GM21528 (cell line): ENCODE measurements around the gene YPEL3.

Source experiments
- ATAC-seq: cut with Tn5 transposase; IDR thresholded peaks from one replicate; pipeline ENCODE4 v1.9.1; 2021; ENCODE audit warnings: mild to moderate bottlenecking, moderate library complexity; ENCODE audit not compliant: unreplicated experiment, low FRiP score

The YPEL3 gene

DNA sequence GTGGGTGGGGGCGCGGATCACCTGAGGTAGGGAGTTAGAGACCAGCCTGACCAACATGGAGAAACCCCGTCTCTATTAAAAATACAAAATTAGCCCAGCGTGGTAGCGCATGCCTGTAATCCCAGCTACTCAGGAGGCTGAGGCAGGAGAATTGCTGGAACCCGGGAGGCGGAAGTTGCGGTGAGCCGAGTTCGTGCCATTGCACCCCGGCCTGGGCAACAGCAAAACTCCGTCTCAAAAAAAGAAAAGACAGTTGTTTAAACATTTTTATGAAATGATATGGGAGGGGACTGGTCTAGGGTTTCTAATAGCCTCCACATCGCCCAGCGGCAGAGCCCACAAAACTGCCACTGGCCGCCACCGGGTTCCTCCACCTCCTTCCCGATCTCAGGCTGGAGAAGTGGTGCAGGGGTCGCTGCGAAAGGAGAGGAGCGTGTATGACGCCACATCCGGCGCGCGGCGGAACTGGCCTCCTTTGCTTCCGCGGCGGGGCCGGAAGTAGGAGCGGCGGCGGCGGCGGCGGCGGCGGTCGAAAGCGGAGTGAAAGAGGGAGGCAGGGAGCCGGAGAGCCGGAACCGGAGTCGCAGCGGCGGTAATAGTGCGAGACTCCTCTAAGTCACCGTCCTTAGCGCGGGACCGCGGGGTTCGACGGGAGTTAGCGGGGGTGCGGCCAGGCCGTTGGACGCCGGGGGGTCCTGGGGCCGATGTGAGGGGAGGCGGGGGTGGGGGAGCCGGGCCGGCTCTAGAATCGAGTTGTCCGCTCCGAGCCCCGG, 20.3 kb downstream of the YPEL3 start, which contains the start of gene PPP4C:
Gene PPP4C, plus strand, starts transcription at position 492 of the 773 bp plus-strand sequence. CDS start 384 bp downstream, outside the sequence.
- ATAC-seq, result peak; percentile 55

DNA sequence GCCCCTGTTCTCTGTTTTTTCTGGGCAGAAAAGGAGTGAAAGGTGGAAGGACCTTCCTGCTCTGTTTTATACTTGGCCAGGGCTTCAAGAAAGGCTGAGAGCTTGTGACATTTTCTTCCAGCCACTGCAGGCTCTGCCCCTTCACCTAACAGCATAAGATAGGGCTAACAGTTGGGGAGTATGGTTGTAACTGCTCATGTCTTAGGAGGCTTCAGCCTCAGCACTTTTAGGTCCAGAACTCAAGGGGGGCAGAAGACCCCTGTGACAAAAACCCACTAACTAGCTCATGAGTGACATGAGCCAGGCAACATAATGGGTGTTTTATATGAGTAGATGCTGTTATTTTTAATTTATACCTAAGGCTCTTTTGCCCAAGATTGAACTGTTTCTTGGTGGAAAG, 25.5 kb downstream of the YPEL3 start:
- ATAC-seq, result no peak

DNA sequence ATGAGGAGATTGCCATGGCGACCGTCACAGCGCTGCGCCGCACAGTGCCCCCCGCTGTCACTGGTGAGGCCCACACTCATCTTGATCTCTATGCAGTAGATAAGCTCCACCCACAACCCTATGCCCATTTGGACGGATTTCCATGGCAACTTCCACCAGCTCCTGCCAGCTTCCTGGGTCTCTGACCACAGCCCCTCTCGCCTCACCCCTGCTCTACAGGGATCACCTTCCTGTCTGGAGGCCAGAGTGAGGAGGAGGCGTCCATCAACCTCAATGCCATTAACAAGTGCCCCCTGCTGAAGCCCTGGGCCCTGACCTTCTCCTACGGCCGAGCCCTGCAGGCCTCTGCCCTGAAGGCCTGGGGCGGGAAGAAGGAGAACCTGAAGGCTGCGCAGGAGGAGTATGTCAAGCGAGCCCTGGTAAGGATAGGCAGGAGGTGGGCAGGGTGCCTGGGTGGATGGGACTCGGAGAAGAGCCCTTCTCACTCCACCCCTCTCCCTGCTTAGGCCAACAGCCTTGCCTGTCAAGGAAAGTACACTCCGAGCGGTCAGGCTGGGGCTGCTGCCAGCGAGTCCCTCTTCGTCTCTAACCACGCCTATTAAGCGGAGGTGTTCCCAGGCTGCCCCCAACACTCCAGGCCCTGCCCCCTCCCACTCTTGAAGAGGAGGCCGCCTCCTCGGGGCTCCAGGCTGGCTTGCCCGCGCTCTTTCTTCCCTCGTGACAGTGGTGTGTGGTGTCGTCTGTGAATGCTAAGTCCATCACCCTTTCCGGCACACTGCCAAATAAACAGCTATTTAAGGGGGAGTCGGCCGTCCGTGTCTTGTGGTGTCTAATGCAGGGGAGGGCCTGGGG, 26.2 kb downstream of the YPEL3 start:
- ATAC-seq, result no peak

DNA sequence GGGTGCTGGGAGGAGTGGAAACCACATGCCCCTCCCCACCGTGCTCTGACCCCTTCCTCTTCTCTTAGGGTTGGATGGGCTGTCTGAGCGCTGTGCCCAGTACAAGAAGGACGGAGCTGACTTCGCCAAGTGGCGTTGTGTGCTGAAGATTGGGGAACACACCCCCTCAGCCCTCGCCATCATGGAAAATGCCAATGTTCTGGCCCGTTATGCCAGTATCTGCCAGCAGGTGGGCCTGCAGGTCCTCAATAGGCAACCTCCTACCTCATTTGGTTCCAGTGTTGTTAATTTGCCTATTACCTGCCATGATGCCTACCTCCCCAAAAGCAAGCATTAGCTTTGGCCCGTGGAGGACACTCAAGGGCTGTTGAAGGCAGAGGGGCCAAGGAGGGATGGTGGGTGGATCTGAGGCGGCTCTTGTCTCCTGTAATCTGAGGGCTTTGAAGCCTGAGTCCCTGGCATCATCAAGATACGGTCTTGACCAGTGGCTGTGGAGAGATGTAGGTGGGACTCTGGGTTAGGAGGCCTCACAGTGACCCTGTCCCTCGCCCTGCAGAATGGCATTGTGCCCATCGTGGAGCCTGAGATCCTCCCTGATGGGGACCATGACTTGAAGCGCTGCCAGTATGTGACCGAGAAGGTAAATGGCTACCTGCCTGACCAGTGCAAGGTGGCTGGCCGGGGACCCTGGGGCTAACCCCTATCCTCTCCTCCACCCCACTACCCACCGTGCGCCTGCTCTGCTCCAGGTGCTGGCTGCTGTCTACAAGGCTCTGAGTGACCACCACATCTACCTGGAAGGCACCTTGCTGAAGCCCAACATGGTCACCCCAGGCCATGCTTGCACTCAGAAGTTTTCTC, 27.0 kb downstream of the YPEL3 start:
- ATAC-seq, result no peak

DNA sequence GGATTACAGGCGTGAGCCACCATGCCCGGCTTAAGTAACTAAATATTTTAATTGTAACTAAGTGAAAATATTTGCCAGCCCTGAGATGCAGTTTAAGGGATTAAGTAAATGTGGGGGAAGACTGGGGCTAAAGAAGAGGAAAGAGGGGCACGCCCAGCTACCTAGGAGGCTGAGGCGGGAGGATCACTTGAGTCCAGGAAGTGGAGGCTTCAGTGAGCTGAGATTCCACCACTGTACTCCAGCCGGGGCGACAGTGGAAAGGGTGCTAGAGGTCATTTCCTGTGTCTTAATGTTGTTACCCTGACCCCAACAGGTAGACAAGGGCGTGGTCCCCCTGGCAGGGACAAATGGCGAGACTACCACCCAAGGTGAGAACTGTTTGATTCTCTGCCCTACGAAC, 27.7 kb downstream of the YPEL3 start:
- no peak for ATAC-seq

DNA sequence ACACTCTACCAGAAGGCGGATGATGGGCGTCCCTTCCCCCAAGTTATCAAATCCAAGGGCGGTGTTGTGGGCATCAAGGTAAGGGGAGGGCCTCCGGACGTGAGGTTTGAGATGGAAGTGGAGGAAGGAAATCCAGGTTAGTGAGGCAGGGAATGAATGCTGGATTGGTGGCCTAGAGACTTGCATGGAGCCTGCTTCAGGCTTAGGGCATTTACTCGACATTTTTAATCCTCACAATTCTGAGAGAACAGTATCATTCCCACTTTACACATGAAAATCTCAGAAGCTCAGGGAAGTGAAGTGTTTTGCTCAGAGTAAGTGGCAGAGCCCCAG, 28.5 kb downstream of the YPEL3 start:
- ATAC-seq, result no peak

DNA sequence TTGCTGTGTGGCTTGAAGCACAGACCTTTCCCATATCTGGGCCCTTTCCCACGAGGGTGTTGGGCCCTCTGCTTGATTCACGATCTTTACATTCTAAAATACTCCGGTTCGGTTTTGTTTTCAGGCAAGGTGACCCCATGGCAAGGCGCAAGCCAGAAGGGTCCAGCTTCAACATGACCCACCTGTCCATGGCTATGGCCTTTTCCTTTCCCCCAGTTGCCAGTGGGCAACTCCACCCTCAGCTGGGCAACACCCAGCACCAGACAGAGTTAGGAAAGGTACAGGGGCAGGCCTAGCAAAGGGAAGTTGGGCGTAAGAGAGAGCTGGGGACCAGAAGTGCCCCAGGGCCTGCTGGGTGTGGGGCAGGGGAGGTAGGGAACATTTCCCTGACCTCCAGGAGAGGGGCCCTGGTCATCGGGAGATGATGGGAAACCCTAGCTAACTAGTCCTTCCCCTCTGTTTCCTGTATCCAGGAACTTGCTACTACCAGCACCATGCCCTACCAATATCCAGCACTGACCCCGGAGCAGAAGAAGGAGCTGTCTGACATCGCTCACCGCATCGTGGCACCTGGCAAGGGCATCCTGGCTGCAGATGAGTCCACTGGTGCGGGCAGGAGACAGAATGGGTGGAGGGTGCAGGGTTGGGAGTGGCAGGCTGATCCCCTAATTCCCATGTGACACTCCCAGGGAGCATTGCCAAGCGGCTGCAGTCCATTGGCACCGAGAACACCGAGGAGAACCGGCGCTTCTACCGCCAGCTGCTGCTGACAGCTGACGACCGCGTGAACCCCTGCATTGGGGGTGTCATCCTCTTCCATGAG, 29.0 kb downstream of the YPEL3 start:
- ATAC-seq, result no peak

DNA sequence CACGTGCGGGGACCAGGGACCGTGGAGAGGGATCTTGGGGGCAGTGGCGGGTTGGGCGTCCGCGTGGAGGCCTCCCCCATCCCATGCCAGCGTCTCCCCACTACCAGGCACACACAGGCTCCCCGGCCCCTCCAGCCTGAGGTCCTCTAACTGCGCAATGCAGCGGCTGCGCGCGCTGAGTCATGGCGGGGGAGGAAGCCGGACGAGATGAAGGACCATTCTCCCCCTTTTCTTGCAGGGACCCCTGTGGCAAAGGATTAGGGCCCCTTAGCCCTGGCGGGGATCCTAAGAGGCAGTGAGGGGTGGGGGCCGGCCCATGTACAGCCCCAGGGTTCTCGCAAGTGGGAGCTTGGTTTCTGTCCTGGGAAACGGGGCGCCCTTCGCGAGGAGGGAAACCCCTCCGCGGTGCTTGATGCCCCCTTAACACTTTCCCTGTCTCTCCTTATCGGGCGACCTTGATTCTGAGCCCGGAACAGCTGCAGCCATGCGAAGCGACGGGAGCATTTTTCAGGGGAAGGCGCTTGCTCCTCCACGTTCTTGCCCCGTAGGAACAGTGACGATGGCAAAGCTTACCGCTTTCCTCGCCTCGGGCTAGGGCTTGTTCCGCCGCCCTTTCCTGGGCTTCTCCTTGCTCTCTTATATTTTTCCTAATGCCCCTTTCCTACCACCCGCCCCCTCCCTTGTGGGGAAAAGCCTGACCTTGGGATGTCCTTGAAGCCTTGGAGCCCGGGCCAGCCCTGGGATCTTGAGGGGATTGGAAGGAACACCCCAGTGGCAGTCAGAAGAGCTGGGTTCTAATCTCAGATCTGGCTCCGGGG, 29.9 kb downstream of the YPEL3 start:
- ATAC-seq, result peak; percentile 0

DNA sequence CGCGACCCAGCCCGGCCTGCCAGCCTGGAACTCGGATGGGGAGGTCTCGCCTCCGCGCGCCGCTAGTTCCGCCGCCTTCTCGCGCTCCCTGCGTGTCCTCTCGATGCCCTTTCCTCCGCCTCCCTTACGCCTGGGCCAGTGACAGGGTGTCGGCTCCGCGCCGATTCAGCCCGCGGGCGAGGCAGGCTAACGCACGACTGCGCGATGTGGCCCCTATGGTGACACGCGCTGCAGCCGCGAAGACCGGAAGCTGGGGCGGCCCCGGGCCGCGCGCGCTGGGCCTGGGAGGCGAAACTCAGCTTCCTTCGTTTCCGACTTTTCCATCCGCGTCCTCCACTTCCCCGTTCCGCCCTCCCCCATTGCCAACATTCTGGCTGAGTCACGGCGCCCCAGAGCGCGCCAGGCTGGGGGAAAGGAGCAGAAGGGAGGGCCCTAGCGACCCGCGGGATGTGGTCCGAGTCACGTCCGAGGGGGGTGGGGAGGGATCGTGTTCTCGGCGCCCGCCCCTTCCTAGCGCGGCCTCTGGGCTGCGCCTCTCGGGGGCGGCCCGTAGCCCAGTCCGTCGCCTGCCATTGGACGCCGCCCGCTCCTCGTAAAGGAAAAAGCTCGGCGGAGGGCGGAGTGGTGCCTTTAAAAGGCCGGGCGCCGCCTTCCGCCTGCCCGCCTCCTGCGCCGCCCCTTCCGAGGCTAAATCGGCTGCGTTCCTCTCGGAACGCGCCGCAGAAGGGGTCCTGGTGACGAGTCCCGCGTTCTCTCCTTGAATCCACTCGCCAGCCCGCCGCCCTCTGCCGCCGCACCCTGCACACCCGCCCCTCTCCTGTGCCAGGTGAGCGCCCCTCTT, 30.7 kb downstream of the YPEL3 start, which contains the start of gene ALDOA:
Gene ALDOA, plus strand, starts transcription at position 659 of the 841 bp plus-strand sequence. CDS start 1,138 bp downstream, outside the sequence.
- peak; percentile 79 for ATAC-seq

DNA sequence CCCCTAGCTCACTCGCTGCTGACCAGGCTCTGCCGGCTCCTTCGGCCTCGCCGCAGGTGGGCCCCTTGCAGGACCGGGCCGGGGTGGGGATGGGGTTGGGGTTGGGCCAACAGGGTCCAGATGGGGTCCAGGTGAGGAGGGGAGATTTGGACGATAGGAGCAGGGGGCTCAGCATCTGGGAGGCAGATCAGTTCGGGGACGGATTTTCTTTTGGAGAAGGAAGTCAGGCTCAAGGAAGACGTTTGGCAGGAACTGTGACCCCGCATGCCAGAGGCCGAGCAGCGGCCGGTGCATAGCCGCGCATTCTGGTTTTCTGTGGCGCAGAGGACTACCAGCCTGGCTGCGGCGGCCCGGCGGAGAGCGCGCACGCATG, 31.3 kb downstream of the YPEL3 start:
- ATAC-seq, result no peak

DNA sequence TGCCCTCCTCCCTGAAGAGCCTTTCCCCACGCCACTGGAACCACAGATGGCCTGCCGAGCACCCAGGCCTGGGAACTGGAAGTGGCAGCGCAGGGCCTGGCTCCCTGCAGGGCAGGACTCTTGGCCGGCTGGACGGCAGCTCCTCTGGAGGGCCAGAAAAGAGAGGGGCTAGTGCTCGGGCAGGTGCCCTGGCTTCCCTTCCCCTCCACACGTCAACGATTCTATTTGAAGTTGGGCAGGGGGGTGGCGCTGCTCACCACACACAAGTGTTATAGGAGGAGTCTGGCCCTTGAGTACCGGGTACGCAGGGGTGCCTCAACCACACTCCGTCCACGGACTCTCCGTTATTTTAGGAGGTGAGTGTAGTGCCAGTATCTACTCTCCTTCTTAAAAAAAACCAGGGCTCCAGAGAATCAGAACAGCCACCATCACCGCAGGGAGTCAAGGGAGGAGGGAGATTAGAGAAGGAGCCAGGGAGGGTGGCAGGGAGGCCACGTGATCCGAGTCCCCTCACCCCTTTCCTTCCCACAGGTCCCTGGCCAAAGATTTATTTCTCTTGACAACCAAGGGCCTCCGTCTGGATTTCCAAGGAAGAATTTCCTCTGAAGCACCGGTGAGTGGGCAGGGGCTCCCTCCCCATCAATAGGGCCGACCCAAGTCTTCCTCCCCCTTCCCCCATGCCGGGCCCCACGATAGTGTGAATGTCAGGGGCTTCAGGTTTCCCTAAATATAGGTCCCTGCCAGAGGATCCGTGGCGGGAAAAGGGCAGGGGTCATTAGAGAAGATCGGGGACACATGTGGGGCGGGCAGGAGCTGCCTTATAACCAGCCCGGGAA, 31.9 kb downstream of the YPEL3 start:
- no peak for ATAC-seq

DNA sequence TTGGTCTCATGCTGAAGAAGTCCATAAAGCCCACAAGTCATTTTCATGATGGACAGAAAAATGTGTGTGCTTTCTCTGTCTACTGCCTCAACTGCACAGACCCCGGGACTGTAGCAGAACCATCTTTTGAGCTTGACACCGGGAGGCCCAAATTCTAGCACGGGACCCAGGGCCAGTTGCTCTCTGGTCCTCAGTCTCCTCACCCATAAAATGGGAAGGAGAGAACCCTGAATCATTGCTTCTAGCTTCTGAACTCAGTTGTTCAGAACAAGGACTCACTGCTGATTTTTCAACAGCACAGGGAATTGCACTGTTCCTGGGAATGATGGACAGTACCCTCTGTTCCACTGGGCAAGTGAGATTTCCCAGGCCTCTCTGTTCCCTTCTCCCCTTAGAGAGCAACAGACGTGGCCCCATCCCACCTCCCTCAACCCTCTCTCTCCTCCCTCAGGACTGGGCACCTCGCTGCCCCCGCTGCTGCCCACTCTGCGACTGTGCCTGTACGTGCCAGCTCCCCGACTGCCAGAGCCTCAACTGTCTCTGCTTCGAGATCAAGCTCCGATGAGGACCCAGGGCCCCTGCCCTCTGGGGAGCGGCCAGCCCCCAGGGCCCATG, 32.6 kb downstream of the YPEL3 start:
- no peak for ATAC-seq

DNA sequence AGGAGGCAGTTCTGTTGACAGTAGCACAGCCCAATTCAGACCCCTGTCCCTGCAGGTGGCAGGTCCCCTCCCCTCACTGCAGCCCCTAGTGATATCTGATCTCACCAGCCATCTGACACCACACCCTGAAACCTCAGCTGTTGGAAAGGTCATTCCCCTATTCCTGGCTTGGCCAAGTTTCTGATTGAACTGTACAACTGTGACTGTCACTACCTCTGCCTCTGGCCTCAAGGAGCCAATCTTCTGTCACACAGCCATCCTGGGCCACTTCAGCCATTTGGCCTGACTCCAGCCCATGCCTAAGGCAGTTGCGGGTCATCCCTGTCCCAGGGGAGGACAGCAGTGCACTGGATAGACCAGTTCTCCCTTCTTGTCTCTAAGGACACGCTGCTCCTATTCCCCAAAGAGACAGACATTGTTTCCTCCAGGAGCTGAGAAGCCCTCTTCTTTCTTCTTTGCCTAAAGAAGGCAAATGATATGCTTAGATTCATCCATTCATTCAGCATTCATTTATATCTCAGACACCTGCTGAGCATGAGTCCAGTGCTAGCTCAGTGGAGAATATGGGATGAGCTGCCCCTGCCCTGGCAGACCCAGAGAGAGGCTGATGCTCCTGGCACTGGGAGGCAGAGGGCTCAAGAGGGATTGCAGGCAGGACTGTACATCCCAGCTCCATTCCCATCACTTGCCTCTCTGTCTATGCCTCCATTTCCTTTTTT, 35.0 kb downstream of the YPEL3 start:
- no peak for ATAC-seq

DNA sequence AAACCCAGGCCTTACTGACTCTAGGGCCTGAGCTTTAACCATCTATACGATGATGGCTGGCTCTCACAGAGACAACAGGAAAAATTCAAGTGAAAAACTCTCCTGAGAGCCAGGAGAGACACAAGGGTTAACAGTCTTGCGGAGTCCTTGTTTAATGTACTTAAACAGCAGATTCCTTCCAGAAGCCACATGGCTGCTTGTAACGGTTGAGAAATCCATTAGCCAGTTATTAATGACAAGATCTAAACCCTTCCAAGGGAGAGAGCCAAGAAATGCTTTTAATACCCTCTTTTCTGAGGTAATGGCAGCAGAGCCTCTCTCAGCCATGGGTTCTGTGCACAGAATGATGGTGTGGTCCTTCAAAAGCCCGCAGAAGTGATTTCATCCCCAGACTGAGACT, 35.7 kb downstream of the YPEL3 start:
- ATAC-seq, result no peak

DNA sequence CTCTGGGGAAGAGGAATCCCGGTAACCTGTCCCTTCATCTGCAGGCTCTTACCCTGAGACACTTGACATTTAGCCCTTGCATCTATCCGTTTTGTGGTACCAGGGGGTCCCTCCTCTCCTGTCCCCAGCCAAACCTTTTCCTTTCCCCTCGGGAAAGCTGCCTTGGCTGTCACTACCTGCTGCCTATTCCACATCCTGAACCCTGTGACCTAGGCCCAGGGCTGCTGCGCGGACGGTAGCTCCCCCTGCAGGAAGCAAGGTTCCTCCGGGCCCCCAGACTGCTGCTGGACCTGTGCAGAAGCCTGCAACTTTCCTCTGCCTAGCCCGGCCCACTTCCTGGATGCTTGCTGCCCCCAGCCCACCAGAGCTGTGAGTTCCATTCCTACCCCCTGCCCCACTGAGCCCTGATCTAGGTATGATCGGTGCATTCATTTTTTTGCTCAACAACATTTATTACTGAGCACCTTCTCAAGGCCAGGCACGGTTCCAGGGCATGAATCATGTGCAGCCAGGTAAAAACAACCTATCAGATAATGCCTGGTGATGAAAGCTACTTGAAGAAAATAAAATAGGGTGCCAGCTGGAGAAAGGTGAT, 41.0 kb downstream of the YPEL3 start:
- no peak for ATAC-seq

DNA sequence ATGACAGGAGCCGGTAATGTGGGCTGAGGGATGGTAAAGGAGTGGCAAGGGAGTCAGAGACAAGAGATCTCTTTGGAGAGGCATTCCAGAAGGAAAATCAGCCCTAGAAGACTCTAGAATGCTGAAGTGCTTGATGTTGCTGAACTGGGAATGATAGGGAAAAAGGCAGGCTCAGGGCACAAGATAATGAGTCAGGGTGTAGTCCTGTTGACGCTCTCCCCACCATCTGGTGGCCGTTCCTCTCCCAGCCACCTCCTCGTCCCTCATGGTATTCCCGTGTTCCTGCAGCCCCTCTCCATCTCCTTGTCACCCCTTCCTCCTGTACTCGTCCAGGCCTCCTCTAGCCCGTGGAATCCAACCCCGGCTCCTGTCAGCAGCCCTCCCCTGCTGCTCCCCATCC, 41.6 kb downstream of the YPEL3 start:
- no peak for ATAC-seq
